GM20000 (cell line): Measurements from ENCODE around the gene PRCC.

Experiments used
- DNase-seq: peaks from one replicate; pipeline ENCODE4 v3.0.0; 2012; ENCODE audit warnings: low spot score
- TF ChIP-seq, protein P1 (sequence below): IDR thresholded peaks from 2 replicates; pipeline ENCODE4 v1.5.1; 2012; ENCODE audit warnings: mild to moderate bottlenecking, control low read depth; ENCODE audit errors: extremely low read depth, missing control alignments

The PRCC gene

DNA sequence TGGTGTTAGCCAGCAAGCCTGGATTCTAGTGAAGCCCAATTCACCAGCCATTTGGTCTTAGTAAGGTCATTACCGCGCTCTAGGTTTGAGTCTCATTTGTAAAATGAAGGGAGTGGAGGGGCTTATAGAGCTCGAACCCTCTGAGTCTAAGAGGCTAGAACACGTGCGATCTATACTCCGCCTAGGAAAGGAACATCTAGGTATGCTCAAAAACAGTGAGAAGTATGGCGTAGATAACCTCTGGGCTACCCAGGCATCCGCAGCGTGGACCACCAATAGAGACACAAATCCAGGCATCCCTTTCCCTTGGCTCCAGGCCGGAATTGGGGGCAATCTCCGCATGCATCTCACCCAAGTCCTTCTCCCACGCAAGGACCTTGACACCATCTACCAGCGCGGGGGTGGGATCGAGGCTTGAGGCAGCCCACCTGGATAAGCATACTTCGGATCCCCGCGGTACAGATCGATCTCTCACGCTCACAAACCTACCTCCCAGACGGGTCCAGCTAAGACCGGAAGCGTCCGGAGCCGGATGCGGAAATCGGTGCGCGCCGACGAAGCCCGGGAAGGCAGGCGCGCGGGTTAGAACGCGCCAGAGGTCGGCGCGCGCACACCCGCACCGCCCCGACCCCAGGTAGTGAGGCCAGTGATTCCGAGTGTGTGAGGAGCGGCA, 39.3 kb upstream of the PRCC start, which contains the start of gene METTL25B:
Gene METTL25B, plus strand, starts transcription at position 544 of the 673 bp plus-strand sequence. CDS start 636 bp downstream, outside the sequence.
- peak; percentile 82 for DNase-seq

DNA sequence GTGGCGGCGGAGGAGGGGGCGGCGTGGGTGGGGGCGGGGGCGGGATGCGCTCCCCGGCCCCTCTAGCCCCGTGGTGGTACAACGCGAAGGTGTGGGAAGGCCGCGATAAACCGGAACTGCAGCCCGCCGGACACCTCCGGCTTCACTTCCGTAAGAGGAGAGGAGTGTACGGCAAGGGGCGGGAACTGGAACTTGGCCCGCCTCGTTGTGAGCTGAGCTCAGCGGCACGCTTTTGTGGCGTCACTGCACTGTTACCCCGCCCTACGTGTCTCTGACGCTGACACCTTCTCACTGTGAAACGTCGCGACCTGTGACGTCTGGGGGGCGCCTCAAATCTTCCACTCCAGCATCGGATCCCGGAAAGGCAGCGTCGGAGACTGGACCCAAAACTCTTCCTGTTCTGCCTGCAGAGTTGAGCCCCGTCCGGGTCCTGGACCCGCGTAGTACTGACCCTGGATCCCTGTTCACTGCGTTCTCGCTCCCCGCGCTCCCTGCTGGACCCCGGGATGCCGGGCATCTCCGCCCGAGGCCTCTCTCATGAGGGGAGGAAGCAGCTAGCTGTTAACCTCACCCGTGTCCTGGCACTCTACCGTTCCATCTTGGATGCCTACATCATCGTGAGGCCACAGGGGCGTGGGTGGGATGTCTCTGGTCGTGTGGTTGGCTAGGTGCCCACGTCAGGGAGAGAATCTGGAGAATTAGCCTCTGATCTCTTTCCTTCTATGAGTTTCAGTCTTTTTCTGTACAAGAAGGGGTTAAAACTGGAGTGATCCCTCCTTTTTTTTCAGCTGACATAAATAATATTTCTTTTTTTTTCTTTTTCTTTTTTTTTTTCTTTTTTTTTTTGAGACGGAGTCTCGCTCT, 38.5 kb upstream of the PRCC start, which contains the start of gene ISG20L2:
Gene ISG20L2, minus strand, starts transcription at position 168 of the 864 bp plus-strand sequence. CDS start 1,114 bp downstream, outside the sequence.
- peak; percentile 94 for DNase-seq
- TF ChIP-seq, protein P1, sequence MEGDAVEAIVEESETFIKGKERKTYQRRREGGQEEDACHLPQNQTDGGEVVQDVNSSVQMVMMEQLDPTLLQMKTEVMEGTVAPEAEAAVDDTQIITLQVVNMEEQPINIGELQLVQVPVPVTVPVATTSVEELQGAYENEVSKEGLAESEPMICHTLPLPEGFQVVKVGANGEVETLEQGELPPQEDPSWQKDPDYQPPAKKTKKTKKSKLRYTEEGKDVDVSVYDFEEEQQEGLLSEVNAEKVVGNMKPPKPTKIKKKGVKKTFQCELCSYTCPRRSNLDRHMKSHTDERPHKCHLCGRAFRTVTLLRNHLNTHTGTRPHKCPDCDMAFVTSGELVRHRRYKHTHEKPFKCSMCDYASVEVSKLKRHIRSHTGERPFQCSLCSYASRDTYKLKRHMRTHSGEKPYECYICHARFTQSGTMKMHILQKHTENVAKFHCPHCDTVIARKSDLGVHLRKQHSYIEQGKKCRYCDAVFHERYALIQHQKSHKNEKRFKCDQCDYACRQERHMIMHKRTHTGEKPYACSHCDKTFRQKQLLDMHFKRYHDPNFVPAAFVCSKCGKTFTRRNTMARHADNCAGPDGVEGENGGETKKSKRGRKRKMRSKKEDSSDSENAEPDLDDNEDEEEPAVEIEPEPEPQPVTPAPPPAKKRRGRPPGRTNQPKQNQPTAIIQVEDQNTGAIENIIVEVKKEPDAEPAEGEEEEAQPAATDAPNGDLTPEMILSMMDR: no peak

More for the DNA sequence above, 39.3 kb upstream of the PRCC start, which contains the start of gene METTL25B:
- TF ChIP-seq, protein P1: no peak

DNA sequence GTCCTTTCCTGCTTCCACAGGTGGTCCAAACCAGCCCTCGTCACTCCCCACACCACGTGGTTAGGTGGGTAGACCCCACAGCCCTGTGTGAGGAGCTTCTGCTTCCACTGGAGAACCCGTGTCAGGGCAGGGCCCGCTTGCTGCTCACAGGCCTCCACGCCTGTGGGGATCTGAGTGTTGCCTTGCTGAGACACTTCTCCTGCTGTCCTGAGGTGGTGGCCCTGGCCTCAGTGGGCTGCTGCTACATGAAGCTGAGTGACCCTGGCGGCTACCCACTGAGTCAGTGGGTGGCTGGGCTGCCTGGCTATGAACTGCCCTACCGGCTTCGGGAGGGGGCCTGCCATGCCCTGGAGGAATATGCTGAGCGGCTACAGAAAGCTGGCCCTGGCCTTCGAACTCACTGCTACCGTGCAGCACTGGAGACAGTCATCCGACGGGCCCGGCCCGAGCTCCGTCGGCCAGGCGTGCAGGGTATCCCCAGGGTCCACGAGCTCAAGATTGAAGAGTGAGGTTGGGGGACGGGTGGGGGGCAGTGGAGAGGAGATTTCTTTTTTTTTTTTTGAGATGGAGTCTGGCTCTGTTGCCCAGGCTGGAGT, 33.2 kb upstream of the PRCC start:
- no peak for DNase-seq
- TF ChIP-seq, protein P1: no peak

DNA sequence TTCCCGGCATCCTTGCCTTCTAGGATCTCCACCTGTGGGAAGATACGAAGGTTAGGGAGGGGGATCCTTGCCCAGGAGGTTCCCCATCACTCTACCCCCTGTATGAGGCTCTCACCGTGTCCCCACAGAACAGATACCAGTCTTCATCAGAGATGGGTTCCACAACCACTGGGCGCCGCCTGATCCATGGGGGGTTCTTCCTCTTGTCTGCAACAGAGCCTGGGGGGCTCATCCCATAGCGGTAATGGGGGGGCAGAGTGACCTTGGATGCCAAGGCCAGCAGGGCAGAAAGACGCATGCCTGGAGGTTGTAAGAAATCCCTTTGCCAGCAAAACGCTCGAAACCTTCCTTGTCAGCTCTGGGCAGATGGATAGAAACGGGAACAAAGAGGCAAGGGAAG, 28.9 kb upstream of the PRCC start:
- TF ChIP-seq, protein P1: no peak
- no peak for DNase-seq

DNA sequence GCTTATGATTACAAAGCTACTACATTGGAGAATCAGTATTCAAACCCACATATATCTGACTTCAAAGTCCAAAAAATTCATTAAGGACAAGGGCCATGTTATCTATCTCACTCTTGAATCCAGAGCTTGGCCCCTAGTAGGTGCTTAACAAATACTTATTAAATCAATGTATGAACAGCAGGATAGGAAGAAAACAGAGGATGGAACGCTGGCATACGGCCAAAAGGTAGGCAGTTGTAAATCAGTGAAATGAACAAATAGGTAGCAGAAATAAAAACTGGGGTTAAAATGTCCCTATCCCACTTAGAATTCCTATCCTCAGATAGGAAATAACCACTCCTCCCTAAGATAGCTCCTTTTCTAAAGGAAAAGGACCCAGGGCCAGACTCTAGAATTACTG, 28.4 kb upstream of the PRCC start:
- DNase-seq: no peak
- TF ChIP-seq, protein P1: no peak

DNA sequence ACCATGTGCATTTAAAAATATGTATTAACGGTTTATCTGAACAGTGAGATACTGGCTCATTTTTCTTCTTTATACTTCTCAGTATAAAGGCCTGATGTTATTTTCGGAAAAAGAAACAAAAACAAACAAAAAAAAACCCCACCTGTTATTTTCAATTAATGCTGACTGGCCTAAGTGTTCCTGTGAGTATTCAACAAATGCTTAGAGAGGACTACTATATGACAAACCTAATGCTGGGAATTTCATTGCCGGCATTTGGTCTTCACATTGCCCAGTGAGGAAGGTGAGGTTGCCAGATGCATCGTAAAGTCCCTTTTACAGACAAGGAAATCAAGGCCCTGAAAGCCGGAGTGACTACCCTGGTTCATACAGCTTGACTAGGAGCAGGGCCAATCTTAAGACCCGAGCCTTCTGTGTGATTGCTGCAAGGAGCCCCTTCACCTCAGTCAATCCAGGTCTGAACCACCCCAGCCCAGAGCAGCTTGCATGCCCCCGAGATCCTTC, 27.0 kb upstream of the PRCC start:
- TF ChIP-seq, protein P1: no peak
- DNase-seq: no peak
